GM12878 (cell line): Measurements from ENCODE around the gene GPATCH2L. TPM values are rescaled to one million over a fixed set of nuclear protein-coding genes. Genes with fewer than 3 reads are reported as not detected.

Source experiments
- ATAC-seq: fragments of 200-7000 bp; cut with Tn5 transposase; 3 replicates; pipeline ENCODE4 v1.9.1; 2020; ENCODE audit warnings: mild to moderate bottlenecking, moderate library complexity
- BruUV-seq: library from RNA; stranded (reverse); fragments of 400-500 nt; replicated peaks from 2 replicates; lab custom pipeline; 2021; lab: Mats Ljungman, UMichigan
- CTCF ChIA-PET: fragments of 300-600 bp; sonication (Branson Sonifier 250); formaldehyde crosslinking; extraction: SDS; loops from one replicate; lab custom pipeline; 2021; ENCODE audit warnings: inconsistent platforms; lab: Yijun Ruan, JAX
- POLR2A ChIA-PET: fragments of 350-600 bp; formaldehyde crosslinking; extraction: SDS; loops from one replicate; lab custom pipeline; 2021; ENCODE audit warnings: inconsistent platforms; lab: Charles Lee
- RAD21 ChIA-PET: fragments of 300-600 bp; sonication (Branson Sonifier 250); formaldehyde crosslinking; loops from one replicate; lab custom pipeline; 2023; ENCODE audit warnings: antibody characterized with exemption; ENCODE audit not compliant: unreplicated experiment; lab: Charles Lee
- SMC1A ChIA-PET: fragments of 300-600 bp; sonication (Branson Sonifier 250); formaldehyde crosslinking; loops from one replicate; lab custom pipeline; 2023; ENCODE audit not compliant: unreplicated experiment, uncharacterized antibody; lab: Charles Lee
- DNase-seq: peaks from one replicate; pipeline ENCODE4 v3.0.0-alpha.2; 2011; ENCODE audit warnings: low read depth, low spot score
- FAIRE-seq: peaks from 3 replicates; lab custom pipeline; 2011; peaks lifted over from hg19 to GRCh38; lab: Jason Lieb, UNC
- H2AFZ ChIP-seq: 2 replicates; pipeline ENCODE4 v1.6.0; 2011; ENCODE audit warnings: low read depth, low read length, control low read depth; ENCODE audit not compliant: control insufficient read depth
- H3K27ac ChIP-seq: 2 replicates; pipeline ENCODE4 v1.5.1; 2011; ENCODE audit warnings: control low read depth; ENCODE audit not compliant: control insufficient read depth, insufficient read depth
- H3K27me3 ChIP-seq, 2 experiments: replicated peaks in 1 of 2; 2 replicates each; pipeline versions ENCODE4 v1.6.0 to v1.6.1; 2011; ENCODE audit warnings: low read length in 1 of 2; ENCODE audit not compliant: control insufficient read depth in 2 of 2, insufficient read depth in 2 of 2
- H3K36me3 ChIP-seq, 2 experiments: 2 replicates each; pipeline ENCODE4 v1.5.1; 2011; ENCODE audit warnings: low read length in 1 of 2; ENCODE audit not compliant: control insufficient read depth in 2 of 2, insufficient read depth in 2 of 2
- H3K4me1 ChIP-seq: 2 replicates; pipeline ENCODE4 v1.6.1; 2011; ENCODE audit warnings: mild to moderate bottlenecking, low read length, moderate library complexity, mixed read lengths; ENCODE audit not compliant: control insufficient read depth, insufficient read depth
- H3K4me2 ChIP-seq: 2 replicates; pipeline ENCODE4 v1.6.0; 2011; ENCODE audit warnings: control low read depth; ENCODE audit not compliant: control insufficient read depth, insufficient read depth
- H3K4me3 ChIP-seq: fragments of 200-600 bp; sonication (generic); 2 replicates; pipeline ENCODE4 v1.5.1; 2016
- H3K79me2 ChIP-seq: 2 replicates; pipeline ENCODE4 v1.6.0; 2011; ENCODE audit warnings: low read length; ENCODE audit not compliant: control insufficient read depth, insufficient read depth
- H3K9ac ChIP-seq: 2 replicates; pipeline ENCODE4 v1.8.0; 2011; ENCODE audit warnings: low read length, control low read depth, mixed read lengths; ENCODE audit not compliant: control insufficient read depth, insufficient read depth
- H3K9me3 ChIP-seq: replicated peaks from 3 replicates; pipeline ENCODE4 v1.5.1; 2011; ENCODE audit warnings: mild to moderate bottlenecking, low read length; ENCODE audit not compliant: control insufficient read depth, insufficient read depth
- H4K20me1 ChIP-seq: 2 replicates; pipeline ENCODE4 v1.6.0; 2011; ENCODE audit not compliant: control insufficient read depth, insufficient read depth
- CEBPB ChIP-seq, 2 experiments: fragments of 150-350 bp in 1 of 2; IDR thresholded peaks; 2 replicates each; pipeline ENCODE4 v1.6.1; 2012 to 2014; ENCODE audit warnings: low read depth in 2 of 2, low read length in 2 of 2, borderline replicate concordance in 1 of 2, inconsistent platforms in 1 of 2
- CHD4 ChIP-seq: fragments of 200-600 bp; sonication (generic); IDR thresholded peaks from 2 replicates; pipeline ENCODE4 v1.6.1; 2016; ENCODE audit warnings: mild to moderate bottlenecking
- CREB1 ChIP-seq: IDR thresholded peaks from 2 replicates; pipeline ENCODE4 v1.6.1; 2012; ENCODE audit warnings: low read depth, mild to moderate bottlenecking, inconsistent platforms
- HDGF ChIP-seq: fragments of 450-650 bp; IDR thresholded peaks from 2 replicates; pipeline ENCODE4 v1.6.1; 2016; ENCODE audit warnings: antibody characterized with exemption
- IRF4 ChIP-seq: IDR thresholded peaks from 2 replicates; pipeline ENCODE4 v1.6.1; 2011; ENCODE audit warnings: low read depth, low read length
- MEF2A ChIP-seq: IDR thresholded peaks from 2 replicates; pipeline ENCODE4 v1.6.1; 2011; ENCODE audit warnings: low read depth, mild to moderate bottlenecking, low read length, moderate library complexity; ENCODE audit not compliant: insufficient read depth
- MYB ChIP-seq: fragments of 150-350 bp; IDR thresholded peaks from 2 replicates; pipeline ENCODE4 v1.6.1; 2014; ENCODE audit warnings: mild to moderate bottlenecking, low read depth, low read length, borderline replicate concordance
- NBN ChIP-seq: fragments of 450-650 bp; IDR thresholded peaks from 2 replicates; pipeline ENCODE4 v1.6.1; 2016
- NFIC ChIP-seq: IDR thresholded peaks from 2 replicates; pipeline ENCODE4 v1.6.1; 2012; ENCODE audit warnings: low read depth, mild to moderate bottlenecking, inconsistent platforms, low read length, moderate library complexity
- NR2C1 ChIP-seq: fragments of 450-650 bp; IDR thresholded peaks from 2 replicates; pipeline ENCODE4 v1.6.1; 2017; ENCODE audit warnings: antibody characterized with exemption, mild to moderate bottlenecking, moderate library complexity
- PAX8 ChIP-seq: fragments of 450-650 bp; IDR thresholded peaks from 2 replicates; pipeline ENCODE4 v1.6.1; 2017; ENCODE audit warnings: mild to moderate bottlenecking, moderate library complexity
- PML ChIP-seq: IDR thresholded peaks from 2 replicates; pipeline ENCODE4 v1.6.1; 2012; ENCODE audit warnings: low read length, inconsistent platforms
- POLR2AphosphoS2 ChIP-seq: IDR thresholded peaks from 2 replicates; pipeline ENCODE4 v1.6.1; 2011; ENCODE audit warnings: low read depth, mild to moderate bottlenecking, low read length, improper control_type of control experiment, moderate library complexity
- POLR2AphosphoS5 ChIP-seq: IDR thresholded peaks from 2 replicates; pipeline ENCODE4 v1.6.1; 2011; ENCODE audit warnings: mild to moderate bottlenecking, low read length, inconsistent platforms
- POU2F2 ChIP-seq: IDR thresholded peaks from 3 replicates; pipeline ENCODE4 v1.6.1; 2011; ENCODE audit warnings: low read depth, mild to moderate bottlenecking, low read length, borderline replicate concordance
- SIX5 ChIP-seq: IDR thresholded peaks from 2 replicates; pipeline ENCODE4 v1.6.1; 2011; ENCODE audit warnings: mild to moderate bottlenecking, low read depth, low read length, moderate library complexity; ENCODE audit not compliant: severe bottlenecking
- SP1 ChIP-seq: IDR thresholded peaks from one replicate; pipeline ENCODE4 v1.6.1; 2011; ENCODE audit warnings: low read depth, low read length
- SREBF2 ChIP-seq: IDR thresholded peaks from 2 replicates; pipeline ENCODE4 v1.6.1; 2012; ENCODE audit warnings: mild to moderate bottlenecking, low read length
- STAT1 ChIP-seq: fragments of 450-650 bp; conservative IDR thresholded peaks from 2 replicates; pipeline ENCODE4 v1.6.1; 2014; ENCODE audit warnings: antibody characterized with exemption, mild to moderate bottlenecking
- TCF3 ChIP-seq: IDR thresholded peaks from 2 replicates; pipeline ENCODE4 v1.6.1; 2012; ENCODE audit warnings: low read depth, mild to moderate bottlenecking, low read length, borderline replicate concordance; ENCODE audit not compliant: insufficient read depth
- WGBS: methylation state at CpG from one replicate; pipeline ENCODE4 v1.1.6; 2016; ENCODE audit warnings: low lambda C conversion rate; ENCODE audit not compliant: insufficient replicate concordance, insufficient coverage; ENCODE audit errors: missing lambda C conversion rate; 5-methylcytosine and 5-hydroxymethylcytosine counted together
- in situ Hi-C: fragments of 300-500 bp; cut with MboI; formaldehyde crosslinking; loops from 9 replicates; pipeline ENCODE4 v1.14.3; 2018; ENCODE audit warnings: mixed read lengths
- intact Hi-C: fragments of 100-400 bp; cut with micrococcal nuclease; formaldehyde crosslinking; loops from one replicate; pipeline ENCODE4 v1.14.2; 2022; ENCODE audit not compliant: unreplicated experiment
- polyA plus RNA-seq, 11 experiments: library from polyadenylated mRNA; depleted of rRNA in 4 of 11; unstranded in 6 of 11; stranded (reverse) in 5 of 11; fragments of >200 nt; fragmentation: Nextera tagmentation in 4 of 11; fragmentation: Illumina TruSeq in 1 of 11; extraction: Ambion mirVana in 4 of 11; extraction: Trizol in 1 of 11; gene quantifications; 1 replicate in 1 of 11; 2 replicates in 10 of 11; pipeline versions ENCODE4 v1.2.1 to v1.2.3, GENCODE V29; 2011 to 2016; ENCODE audit warnings: inconsistent platforms in 2 of 11, missing spikeins in 2 of 11, low read depth in 1 of 11
- total RNA-seq, 4 experiments: library from RNA; depleted of rRNA in 3 of 4; stranded (reverse); fragments of >200 nt in 3 of 4; fragmentation: Illumina TruSeq in 1 of 4; extraction: Trizol in 1 of 4; gene quantifications; 2 replicates each; pipeline versions ENCODE4 v1.2.1 to v1.2.3, GENCODE V29; 2013 to 2021
- TF ChIP-seq, protein P1 (sequence below): fragments of 150-350 bp; IDR thresholded peaks from 2 replicates; pipeline ENCODE4 v1.6.1; 2014; ENCODE audit warnings: mild to moderate bottlenecking, low read depth, low read length
- TF ChIP-seq, protein P2 (sequence below): fragments of 450-650 bp; IDR thresholded peaks from 2 replicates; pipeline ENCODE4 v1.6.1; 2016; ENCODE audit warnings: mild to moderate bottlenecking, moderate library complexity, borderline replicate concordance

The GPATCH2L gene
- total and polyA plus RNA-seq, 10 of the 15 experiments (the other 5 are each of a cell fraction or from before 2014, with no cell fraction given): 9.1 to 50.9 (median 24.4) TPM

DNA sequence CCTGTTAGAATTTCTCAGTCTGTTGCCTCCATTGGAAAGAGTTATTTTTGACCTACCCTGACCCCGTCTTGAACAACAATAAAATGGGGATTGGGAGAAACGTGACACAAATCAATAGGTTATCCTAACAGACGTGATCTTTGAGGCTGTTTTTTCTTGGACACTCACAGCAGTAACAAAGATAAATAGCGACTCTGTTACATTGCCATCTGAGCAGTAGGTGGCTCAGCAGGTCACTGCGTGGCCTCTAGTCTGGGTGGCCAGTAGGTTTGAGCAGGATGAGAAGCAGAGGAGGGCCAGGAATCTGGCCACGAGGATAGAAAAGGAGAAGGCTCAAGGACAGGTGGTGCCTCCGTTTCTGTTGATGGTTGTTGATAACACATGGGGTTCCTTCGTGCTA, 101.4 kb downstream of the GPATCH2L start (continued):
- TF ChIP-seq, protein P1, sequence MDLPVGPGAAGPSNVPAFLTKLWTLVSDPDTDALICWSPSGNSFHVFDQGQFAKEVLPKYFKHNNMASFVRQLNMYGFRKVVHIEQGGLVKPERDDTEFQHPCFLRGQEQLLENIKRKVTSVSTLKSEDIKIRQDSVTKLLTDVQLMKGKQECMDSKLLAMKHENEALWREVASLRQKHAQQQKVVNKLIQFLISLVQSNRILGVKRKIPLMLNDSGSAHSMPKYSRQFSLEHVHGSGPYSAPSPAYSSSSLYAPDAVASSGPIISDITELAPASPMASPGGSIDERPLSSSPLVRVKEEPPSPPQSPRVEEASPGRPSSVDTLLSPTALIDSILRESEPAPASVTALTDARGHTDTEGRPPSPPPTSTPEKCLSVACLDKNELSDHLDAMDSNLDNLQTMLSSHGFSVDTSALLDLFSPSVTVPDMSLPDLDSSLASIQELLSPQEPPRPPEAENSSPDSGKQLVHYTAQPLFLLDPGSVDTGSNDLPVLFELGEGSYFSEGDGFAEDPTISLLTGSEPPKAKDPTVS: no peak
- TF ChIP-seq PML (no peak), CHD4 (no peak), STAT1 (no peak), POU2F2 (no peak), IRF4 (no peak), SP1 (no peak)

DNA sequence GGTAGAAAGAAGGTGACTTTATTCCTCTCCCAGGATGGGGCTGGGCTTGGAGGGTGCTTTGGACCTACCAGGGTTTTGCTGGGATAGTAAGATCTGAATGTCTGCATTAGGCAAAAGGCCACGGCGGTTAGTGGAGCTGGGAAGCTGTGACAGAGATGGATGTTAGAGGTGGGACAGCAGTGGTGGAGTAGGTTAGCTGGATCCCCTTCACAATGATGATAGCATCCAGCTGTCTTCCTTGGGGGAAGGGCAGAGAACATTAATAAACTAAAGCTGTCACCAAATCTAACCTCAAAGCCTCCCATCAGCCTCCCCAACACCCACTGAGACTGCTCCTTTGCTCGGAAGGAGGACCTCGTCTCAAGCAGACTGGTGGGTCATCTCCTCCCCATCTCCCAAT, 104.8 kb downstream of the GPATCH2L start:
- Histone ChIP-seq H4K20me1 (no peaks in the 10 kb centered on the region), H3K36me3 (no peaks in the 10 kb centered on the region), H3K4me2 (no peak overlapping the region), H2AFZ (no peak overlapping the region), H3K9me3 (no peaks in the 10 kb centered on the region), H3K4me1 (0 out of 2 replicates have a peak, but pooled peaks cover 6% of the 10 kb centered on the region), H3K27ac (no peak overlapping the region), H3K9ac (no peak overlapping the region), H3K27me3 (no peaks in the 10 kb centered on the region), H3K79me2 (no peaks in the 10 kb centered on the region), H3K4me3 (no peak overlapping the region)
- RAD21 ChIA-PET: no interaction called here
- POLR2A ChIA-PET: no interaction called here
- FAIRE-seq: no peak
- intact Hi-C loops (no loop called here), in situ Hi-C loops (no loop called here)
- SMC1A ChIA-PET: interaction anchor here (0.9 to 1.1 kb wide), 2 partner anchors 22 to 62 kb away, joined by 3 to 4 read pairs; no protein-coding TSS in a partner anchor
- DNase-seq: no peak
- no peak for ATAC-seq
- 45% methylated on average over 4 of the region's 4 CpGs for WGBS
- CTCF ChIA-PET: interaction anchor here (0.6 kb wide), 1 partner anchor 583 kb away, joined by 3 read pairs; no protein-coding TSS in a partner anchor
- no TSS peak for BruUV-seq
- no peak for TF ChIP-seq HDGF
- TF ChIP-seq CREB1: no peak
- TF ChIP-seq MEF2A: no peak
- no peak for TF ChIP-seq CEBPB (IDR thresholded peaks at IDR 0.05; ENCODE audit: borderline replicate concordance in 1 of 2, low read depth in 2 of 2, low read length in 2 of 2)
- no peak for TF ChIP-seq NBN
- no peak for TF ChIP-seq POLR2AphosphoS5
- TF ChIP-seq CHD4: no peak
- no peak for TF ChIP-seq SREBF2
- TF ChIP-seq, protein P2, sequence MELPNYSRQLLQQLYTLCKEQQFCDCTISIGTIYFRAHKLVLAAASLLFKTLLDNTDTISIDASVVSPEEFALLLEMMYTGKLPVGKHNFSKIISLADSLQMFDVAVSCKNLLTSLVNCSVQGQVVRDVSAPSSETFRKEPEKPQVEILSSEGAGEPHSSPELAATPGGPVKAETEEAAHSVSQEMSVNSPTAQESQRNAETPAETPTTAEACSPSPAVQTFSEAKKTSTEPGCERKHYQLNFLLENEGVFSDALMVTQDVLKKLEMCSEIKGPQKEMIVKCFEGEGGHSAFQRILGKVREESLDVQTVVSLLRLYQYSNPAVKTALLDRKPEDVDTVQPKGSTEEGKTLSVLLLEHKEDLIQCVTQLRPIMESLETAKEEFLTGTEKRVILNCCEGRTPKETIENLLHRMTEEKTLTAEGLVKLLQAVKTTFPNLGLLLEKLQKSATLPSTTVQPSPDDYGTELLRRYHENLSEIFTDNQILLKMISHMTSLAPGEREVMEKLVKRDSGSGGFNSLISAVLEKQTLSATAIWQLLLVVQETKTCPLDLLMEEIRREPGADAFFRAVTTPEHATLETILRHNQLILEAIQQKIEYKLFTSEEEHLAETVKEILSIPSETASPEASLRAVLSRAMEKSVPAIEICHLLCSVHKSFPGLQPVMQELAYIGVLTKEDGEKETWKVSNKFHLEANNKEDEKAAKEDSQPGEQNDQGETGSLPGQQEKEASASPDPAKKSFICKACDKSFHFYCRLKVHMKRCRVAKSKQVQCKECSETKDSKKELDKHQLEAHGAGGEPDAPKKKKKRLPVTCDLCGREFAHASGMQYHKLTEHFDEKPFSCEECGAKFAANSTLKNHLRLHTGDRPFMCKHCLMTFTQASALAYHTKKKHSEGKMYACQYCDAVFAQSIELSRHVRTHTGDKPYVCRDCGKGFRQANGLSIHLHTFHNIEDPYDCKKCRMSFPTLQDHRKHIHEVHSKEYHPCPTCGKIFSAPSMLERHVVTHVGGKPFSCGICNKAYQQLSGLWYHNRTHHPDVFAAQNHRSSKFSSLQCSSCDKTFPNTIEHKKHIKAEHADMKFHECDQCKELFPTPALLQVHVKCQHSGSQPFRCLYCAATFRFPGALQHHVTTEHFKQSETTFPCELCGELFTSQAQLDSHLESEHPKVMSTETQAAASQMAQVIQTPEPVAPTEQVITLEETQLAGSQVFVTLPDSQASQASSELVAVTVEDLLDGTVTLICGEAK: no peak
- no peak for TF ChIP-seq MYB
- TF ChIP-seq SIX5: no peak
- no peak for TF ChIP-seq TCF3
- TF ChIP-seq NR2C1: no peak
- no peak for TF ChIP-seq PAX8
- TF ChIP-seq POLR2AphosphoS2: no peak
- no peak for TF ChIP-seq NFIC
